Gastrocnemius medialis (tissue), 4 donors: ENCODE measurements around the gene CCSER2. TPM values are rescaled to one million over a fixed set of nuclear protein-coding genes. Genes with fewer than 3 reads are reported as not detected.

Experiments used
- ATAC-seq, 2 donors: fragments of 150-250 bp; one replicate each; pipeline ENCODE4 v1.9.1; 2016
- DNase-seq, 2 donors: peaks; one replicate each; pipeline ENCODE4 v3.0.0-alpha.2; 2019
- H3K27ac ChIP-seq, 4 donors: fragments of 200-600 bp; sonication (generic); 1 replicate in 1 of 4; 2 replicates in 3 of 4; pipeline ENCODE4 v1.5.1; 2016 to 2018; ENCODE audit warnings: mild to moderate bottlenecking in 2 of 4, moderate library complexity in 1 of 4
- H3K27me3 ChIP-seq, 3 donors: fragments of 200-600 bp; sonication (generic) in 2 of 3; 1 replicate in 1 of 3; 2 replicates in 2 of 3; pipeline versions ENCODE4 v1.5.1 to v1.6.0; 2016 to 2019; ENCODE audit warnings: mild to moderate bottlenecking in 1 of 3, moderate library complexity in 1 of 3
- H3K36me3 ChIP-seq, 2 donors: fragments of 200-600 bp; sonication (generic) in 1 of 2; one replicate each; pipeline ENCODE4 v1.5.1; 2017 to 2018
- H3K4me1 ChIP-seq, 2 donors: fragments of 200-600 bp; sonication (generic) in 1 of 2; one replicate each; pipeline ENCODE4 v1.5.1; 2016 to 2017; ENCODE audit warnings: mild to moderate bottlenecking in 2 of 2
- H3K4me3 ChIP-seq, 4 donors: fragments of 200-600 bp; sonication (generic) in 3 of 4; 1 replicate in 1 of 4; 2 replicates in 3 of 4; pipeline ENCODE4 v1.5.1; 2016 to 2019; ENCODE audit warnings: mild to moderate bottlenecking in 2 of 4
- H3K9me3 ChIP-seq, 3 donors: fragments of 200-600 bp; sonication (generic) in 2 of 3; 1 replicate in 1 of 3; 2 replicates in 2 of 3; pipeline ENCODE4 v1.5.1; 2016 to 2019
- POLR2A ChIP-seq, 2 donors: fragments of 450-650 bp; IDR thresholded peaks; one replicate each; pipeline ENCODE4 v1.6.1; 2017; ENCODE audit warnings: antibody characterized with exemption in 2 of 2, mild to moderate bottlenecking in 2 of 2, moderate library complexity in 2 of 2
- in situ Hi-C, 4 donors: fragments of 200-750 bp; cut with MboI; loops; one replicate each; pipeline versions ENCODE4 v1.15.0 to v1.8.0; 2017; ENCODE audit warnings: low sequenced_read_pairs in 4 of 4
- intact Hi-C: fragments of 100-400 bp; cut with DNase I; formaldehyde crosslinking; loops from one replicate; pipeline ENCODE4 v1.15.1; 2023; ENCODE audit warnings: low total_unique reads
- total RNA-seq, 4 donors: library from RNA; depleted of rRNA; stranded (reverse); fragments of >200 nt; gene quantifications; one replicate each; pipeline versions ENCODE4 v1.1.0 to v1.2.3, GENCODE V29; 2016
- TF ChIP-seq, protein P1 (sequence below), 5 experiments: fragments of 450-650 bp in 3 of 5; fragments of 200-600 bp in 2 of 5; sonication (generic) in 2 of 5; IDR thresholded peaks in 4 of 5; conservative IDR thresholded peaks in 1 of 5; 1 replicate in 4 of 5; 2 replicates in 1 of 5; pipeline ENCODE4 v1.5.1; 2016 to 2019; ENCODE audit warnings: antibody characterized with exemption in 5 of 5, mild to moderate bottlenecking in 3 of 5, moderate library complexity in 3 of 5

The CCSER2 gene
- total RNA-seq, 4 donors from 2014 or later = 39.8 to 61.8 (median 49.2) TPM

DNA sequence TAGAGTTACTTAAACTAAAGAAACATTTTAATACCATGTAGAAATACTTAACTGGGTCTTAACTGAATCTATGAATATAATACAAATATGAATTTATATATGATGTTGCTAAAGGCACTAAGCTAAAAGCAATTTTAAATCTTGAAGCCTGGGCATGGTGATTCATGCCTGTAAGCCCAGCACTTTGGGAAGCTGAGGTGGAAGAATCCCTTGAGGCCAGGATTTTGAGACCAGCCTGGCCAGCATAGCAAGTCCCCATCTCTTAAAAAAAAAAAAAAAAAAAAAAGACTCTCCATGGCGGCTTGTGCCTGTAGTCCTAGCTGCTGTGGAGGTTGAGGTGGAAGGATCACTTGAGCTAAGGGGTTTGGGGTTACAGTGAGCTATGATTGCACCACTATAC lies 95.3 kb downstream of the CCSER2 start:
- TF ChIP-seq POLR2A (IDR thresholded peaks at IDR 0.05) = no peak
- TF ChIP-seq, protein P1, sequence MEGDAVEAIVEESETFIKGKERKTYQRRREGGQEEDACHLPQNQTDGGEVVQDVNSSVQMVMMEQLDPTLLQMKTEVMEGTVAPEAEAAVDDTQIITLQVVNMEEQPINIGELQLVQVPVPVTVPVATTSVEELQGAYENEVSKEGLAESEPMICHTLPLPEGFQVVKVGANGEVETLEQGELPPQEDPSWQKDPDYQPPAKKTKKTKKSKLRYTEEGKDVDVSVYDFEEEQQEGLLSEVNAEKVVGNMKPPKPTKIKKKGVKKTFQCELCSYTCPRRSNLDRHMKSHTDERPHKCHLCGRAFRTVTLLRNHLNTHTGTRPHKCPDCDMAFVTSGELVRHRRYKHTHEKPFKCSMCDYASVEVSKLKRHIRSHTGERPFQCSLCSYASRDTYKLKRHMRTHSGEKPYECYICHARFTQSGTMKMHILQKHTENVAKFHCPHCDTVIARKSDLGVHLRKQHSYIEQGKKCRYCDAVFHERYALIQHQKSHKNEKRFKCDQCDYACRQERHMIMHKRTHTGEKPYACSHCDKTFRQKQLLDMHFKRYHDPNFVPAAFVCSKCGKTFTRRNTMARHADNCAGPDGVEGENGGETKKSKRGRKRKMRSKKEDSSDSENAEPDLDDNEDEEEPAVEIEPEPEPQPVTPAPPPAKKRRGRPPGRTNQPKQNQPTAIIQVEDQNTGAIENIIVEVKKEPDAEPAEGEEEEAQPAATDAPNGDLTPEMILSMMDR (IDR thresholded peaks at IDR 0.05 in 4 of 5, conservative IDR thresholded peaks at IDR 0.05 in 1 of 5) = no peak
- peaks cover 32 to 34% of the 10 kb centered on the region in 2 donors for H3K4me1 ChIP-seq
- no peaks in the 10 kb centered on the region for H3K9me3 ChIP-seq
- ATAC-seq (no peak), DNase-seq (no peak)
- in situ Hi-C loops = no loop called here
- no peaks in the 10 kb centered on the region for H3K36me3 ChIP-seq
- intact Hi-C loops = loop anchor here (2.0 to 10.0 kb wide), 2 partner anchors 95 to 289 kb away; partner anchors contain the start of genes CCSER2 and GHITM
- H3K27me3 ChIP-seq = no peaks in the 10 kb centered on the region
- no peak overlapping the region for H3K4me3 ChIP-seq
- H3K27ac ChIP-seq = peak overlapping the region; percentile 88 to 93 (median 92)

DNA sequence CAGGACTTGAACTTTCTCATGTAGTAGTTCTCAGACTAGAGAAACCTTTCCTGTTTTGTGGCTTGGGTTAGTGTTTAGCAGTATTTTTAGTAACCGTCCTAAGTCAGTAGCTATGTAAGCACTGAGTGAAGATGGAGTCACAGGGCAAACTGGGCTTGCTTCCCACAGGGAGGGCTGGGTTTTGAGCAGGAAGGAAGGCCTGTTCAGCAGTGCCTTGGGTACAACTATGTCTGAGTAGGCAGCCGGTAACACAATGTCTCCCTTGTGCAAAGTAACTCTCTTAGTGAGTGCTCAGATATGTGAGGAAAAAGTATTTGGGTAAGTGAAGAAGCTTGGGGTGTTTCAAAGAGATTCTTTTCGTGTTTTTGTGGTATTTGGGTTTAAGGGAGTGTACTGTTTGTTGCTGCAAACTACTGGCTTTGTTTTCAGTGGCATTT lies 96.4 kb downstream of the CCSER2 start:
- in situ Hi-C loops (no loop called here), intact Hi-C loops (loop anchor here (2.0 to 10.0 kb wide), 3 partner anchors 47 to 290 kb away; partner anchors contain the start of genes CCSER2 and GHITM)
- H3K27ac ChIP-seq = peak overlapping the region; percentile 88 to 93 (median 92)
- DNase-seq (peak; percentile 93 to 96), ATAC-seq (peak; percentile 100)
- H3K36me3 ChIP-seq = no peaks in the 10 kb centered on the region
- H3K27me3 ChIP-seq = no peaks in the 10 kb centered on the region
- TF ChIP-seq, protein P1 (IDR thresholded peaks at IDR 0.05 in 4 of 5, conservative IDR thresholded peaks at IDR 0.05 in 1 of 5) = no peak
- TF ChIP-seq POLR2A (IDR thresholded peaks at IDR 0.05) = peak; percentile 65 to 82
- H3K4me1 ChIP-seq = peaks cover 32 to 44% of the 10 kb centered on the region in 2 donors
- H3K9me3 ChIP-seq = no peaks in the 10 kb centered on the region
- peak overlapping the region; percentile 49 to 60 (median 56) for H3K4me3 ChIP-seq

- in situ Hi-C loops (no loop called here), intact Hi-C loops (loop anchor here (5.0 to 10.0 kb wide), 2 partner anchors 51 to 293 kb away; partner anchors contain the start of gene GHITM)
- ATAC-seq (no peak), DNase-seq (no peak)
- Histone ChIP-seq H3K4me3 (peak overlapping the region in 1 of 4 donors; percentile 17), H3K27ac (peak overlapping the region; percentile 38 to 92 (median 72)), H3K36me3 (no peaks in the 10 kb centered on the region), H3K27me3 (no peaks in the 10 kb centered on the region), H3K9me3 (no peaks in the 10 kb centered on the region), H3K4me1 (peaks cover 46 to 58% of the 10 kb centered on the region in 2 donors)
- TF ChIP-seq POLR2A (IDR thresholded peaks at IDR 0.05) = no peak
- TF ChIP-seq, protein P1 (IDR thresholded peaks at IDR 0.05 in 4 of 5, conservative IDR thresholded peaks at IDR 0.05 in 1 of 5) = no peak
Observed at GRCh38 chr10:84427903-84428650, 99.7 kb downstream of the CCSER2 start.

GRCh38 chr10:84428711-84429110 lies 100.3 kb downstream of the CCSER2 start:
- no peak overlapping the region for H3K27ac ChIP-seq
- H3K36me3 ChIP-seq = no peaks in the 10 kb centered on the region
- H3K9me3 ChIP-seq = no peaks in the 10 kb centered on the region
- no peak for TF ChIP-seq POLR2A (IDR thresholded peaks at IDR 0.05)
- TF ChIP-seq, protein P1 (IDR thresholded peaks at IDR 0.05 in 4 of 5, conservative IDR thresholded peaks at IDR 0.05 in 1 of 5) = no peak
- peak overlapping the region in 1 of 4 donors; percentile 17 for H3K4me3 ChIP-seq
- H3K27me3 ChIP-seq = no peaks in the 10 kb centered on the region
- peaks cover 52 to 64% of the 10 kb centered on the region in 2 donors for H3K4me1 ChIP-seq
- ATAC-seq (no peak), DNase-seq (no peak)
- intact Hi-C loops = loop anchor here (5.0 to 10.0 kb wide), 2 partner anchors 51 to 294 kb away; partner anchors contain the start of gene GHITM
- in situ Hi-C loops = no loop called here
